ENCODE results near the gene IL12RB2.

GRCh38 chr1:67335411-67335810 lies 27.7 kb downstream of the IL12RB2 start:
- TF ChIP-seq POLR2A (IDR thresholded peaks at IDR 0.05) (no peak), CTCF (IDR thresholded peaks at IDR 0.05) (no peak)
